ENCODE results near the gene THSD7B.

DNA sequence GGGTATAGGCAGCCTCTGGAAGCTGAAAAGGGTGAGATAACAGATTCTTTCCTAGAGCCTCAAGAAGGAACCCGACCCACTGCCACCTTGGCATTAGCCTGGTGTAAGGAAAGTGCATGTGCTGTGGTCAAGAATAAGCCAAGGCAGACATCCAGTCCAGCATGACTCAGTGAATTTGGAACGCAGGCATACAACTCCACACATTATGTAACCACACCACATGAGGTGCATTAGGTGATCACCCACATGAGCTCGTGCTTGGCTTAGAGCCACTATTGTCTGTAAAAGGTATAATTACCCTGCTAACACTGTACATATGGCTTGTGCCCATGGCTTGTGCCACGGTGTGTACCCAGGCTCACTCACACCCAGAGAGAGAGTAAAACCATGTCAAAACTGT lies 615.3 kb downstream of the THSD7B start:
- TF ChIP-seq, protein P1, sequence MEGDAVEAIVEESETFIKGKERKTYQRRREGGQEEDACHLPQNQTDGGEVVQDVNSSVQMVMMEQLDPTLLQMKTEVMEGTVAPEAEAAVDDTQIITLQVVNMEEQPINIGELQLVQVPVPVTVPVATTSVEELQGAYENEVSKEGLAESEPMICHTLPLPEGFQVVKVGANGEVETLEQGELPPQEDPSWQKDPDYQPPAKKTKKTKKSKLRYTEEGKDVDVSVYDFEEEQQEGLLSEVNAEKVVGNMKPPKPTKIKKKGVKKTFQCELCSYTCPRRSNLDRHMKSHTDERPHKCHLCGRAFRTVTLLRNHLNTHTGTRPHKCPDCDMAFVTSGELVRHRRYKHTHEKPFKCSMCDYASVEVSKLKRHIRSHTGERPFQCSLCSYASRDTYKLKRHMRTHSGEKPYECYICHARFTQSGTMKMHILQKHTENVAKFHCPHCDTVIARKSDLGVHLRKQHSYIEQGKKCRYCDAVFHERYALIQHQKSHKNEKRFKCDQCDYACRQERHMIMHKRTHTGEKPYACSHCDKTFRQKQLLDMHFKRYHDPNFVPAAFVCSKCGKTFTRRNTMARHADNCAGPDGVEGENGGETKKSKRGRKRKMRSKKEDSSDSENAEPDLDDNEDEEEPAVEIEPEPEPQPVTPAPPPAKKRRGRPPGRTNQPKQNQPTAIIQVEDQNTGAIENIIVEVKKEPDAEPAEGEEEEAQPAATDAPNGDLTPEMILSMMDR (conservative IDR thresholded peaks at IDR 0.05; ENCODE audit: low read depth in 2 of 2), result no peak
- TF ChIP-seq CREB1 (CRISPR knock-in tag; IDR thresholded peaks at IDR 0.05; ENCODE audit: low read depth), result no peak
- no peak for TF ChIP-seq STAT1 (IDR thresholded peaks at IDR 0.05; ENCODE audit: unreplicated experiment)
- no peak for TF ChIP-seq POLR2AphosphoS5 (IDR thresholded peaks at IDR 0.05; ENCODE audit: low read depth)
- TF ChIP-seq NANOG (IDR thresholded peaks at IDR 0.05; ENCODE audit: borderline replicate concordance), result no peak
- TF ChIP-seq, protein P2, sequence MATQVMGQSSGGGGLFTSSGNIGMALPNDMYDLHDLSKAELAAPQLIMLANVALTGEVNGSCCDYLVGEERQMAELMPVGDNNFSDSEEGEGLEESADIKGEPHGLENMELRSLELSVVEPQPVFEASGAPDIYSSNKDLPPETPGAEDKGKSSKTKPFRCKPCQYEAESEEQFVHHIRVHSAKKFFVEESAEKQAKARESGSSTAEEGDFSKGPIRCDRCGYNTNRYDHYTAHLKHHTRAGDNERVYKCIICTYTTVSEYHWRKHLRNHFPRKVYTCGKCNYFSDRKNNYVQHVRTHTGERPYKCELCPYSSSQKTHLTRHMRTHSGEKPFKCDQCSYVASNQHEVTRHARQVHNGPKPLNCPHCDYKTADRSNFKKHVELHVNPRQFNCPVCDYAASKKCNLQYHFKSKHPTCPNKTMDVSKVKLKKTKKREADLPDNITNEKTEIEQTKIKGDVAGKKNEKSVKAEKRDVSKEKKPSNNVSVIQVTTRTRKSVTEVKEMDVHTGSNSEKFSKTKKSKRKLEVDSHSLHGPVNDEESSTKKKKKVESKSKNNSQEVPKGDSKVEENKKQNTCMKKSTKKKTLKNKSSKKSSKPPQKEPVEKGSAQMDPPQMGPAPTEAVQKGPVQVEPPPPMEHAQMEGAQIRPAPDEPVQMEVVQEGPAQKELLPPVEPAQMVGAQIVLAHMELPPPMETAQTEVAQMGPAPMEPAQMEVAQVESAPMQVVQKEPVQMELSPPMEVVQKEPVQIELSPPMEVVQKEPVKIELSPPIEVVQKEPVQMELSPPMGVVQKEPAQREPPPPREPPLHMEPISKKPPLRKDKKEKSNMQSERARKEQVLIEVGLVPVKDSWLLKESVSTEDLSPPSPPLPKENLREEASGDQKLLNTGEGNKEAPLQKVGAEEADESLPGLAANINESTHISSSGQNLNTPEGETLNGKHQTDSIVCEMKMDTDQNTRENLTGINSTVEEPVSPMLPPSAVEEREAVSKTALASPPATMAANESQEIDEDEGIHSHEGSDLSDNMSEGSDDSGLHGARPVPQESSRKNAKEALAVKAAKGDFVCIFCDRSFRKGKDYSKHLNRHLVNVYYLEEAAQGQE (IDR thresholded peaks at IDR 0.05; ENCODE audit: unreplicated experiment), result no peak
- TF ChIP-seq, protein P3, sequence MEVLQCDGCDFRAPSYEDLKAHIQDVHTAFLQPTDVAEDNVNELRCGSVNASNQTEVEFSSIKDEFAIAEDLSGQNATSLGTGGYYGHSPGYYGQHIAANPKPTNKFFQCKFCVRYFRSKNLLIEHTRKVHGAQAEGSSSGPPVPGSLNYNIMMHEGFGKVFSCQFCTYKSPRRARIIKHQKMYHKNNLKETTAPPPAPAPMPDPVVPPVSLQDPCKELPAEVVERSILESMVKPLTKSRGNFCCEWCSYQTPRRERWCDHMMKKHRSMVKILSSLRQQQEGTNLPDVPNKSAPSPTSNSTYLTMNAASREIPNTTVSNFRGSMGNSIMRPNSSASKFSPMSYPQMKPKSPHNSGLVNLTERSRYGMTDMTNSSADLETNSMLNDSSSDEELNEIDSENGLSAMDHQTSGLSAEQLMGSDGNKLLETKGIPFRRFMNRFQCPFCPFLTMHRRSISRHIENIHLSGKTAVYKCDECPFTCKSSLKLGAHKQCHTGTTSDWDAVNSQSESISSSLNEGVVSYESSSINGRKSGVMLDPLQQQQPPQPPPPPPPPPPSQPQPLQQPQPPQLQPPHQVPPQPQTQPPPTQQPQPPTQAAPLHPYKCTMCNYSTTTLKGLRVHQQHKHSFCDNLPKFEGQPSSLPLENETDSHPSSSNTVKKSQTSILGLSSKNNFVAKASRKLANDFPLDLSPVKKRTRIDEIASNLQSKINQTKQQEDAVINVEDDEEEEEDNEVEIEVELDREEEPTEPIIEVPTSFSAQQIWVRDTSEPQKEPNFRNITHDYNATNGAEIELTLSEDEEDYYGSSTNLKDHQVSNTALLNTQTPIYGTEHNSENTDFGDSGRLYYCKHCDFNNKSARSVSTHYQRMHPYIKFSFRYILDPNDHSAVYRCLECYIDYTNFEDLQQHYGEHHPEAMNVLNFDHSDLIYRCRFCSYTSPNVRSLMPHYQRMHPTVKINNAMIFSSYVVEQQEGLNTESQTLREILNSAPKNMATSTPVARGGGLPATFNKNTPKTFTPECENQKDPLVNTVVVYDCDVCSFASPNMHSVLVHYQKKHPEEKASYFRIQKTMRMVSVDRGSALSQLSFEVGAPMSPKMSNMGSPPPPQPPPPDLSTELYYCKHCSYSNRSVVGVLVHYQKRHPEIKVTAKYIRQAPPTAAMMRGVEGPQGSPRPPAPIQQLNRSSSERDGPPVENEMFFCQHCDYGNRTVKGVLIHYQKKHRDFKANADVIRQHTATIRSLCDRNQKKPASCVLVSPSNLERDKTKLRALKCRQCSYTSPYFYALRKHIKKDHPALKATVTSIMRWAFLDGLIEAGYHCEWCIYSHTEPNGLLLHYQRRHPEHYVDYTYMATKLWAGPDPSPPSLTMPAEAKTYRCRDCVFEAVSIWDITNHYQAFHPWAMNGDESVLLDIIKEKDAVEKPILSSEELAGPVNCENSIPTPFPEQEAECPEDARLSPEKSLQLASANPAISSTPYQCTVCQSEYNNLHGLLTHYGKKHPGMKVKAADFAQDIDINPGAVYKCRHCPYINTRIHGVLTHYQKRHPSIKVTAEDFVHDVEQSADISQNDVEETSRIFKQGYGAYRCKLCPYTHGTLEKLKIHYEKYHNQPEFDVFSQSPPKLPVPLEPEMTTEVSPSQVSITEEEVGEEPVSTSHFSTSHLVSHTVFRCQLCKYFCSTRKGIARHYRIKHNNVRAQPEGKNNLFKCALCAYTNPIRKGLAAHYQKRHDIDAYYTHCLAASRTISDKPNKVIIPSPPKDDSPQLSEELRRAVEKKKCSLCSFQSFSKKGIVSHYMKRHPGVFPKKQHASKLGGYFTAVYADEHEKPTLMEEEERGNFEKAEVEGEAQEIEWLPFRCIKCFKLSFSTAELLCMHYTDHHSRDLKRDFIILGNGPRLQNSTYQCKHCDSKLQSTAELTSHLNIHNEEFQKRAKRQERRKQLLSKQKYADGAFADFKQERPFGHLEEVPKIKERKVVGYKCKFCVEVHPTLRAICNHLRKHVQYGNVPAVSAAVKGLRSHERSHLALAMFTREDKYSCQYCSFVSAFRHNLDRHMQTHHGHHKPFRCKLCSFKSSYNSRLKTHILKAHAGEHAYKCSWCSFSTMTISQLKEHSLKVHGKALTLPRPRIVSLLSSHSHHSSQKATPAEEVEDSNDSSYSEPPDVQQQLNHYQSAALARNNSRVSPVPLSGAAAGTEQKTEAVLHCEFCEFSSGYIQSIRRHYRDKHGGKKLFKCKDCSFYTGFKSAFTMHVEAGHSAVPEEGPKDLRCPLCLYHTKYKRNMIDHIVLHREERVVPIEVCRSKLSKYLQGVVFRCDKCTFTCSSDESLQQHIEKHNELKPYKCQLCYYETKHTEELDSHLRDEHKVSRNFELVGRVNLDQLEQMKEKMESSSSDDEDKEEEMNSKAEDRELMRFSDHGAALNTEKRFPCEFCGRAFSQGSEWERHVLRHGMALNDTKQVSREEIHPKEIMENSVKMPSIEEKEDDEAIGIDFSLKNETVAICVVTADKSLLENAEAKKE (CRISPR knock-in tag; IDR thresholded peaks at IDR 0.05), result no peak
- TF ChIP-seq EZH2phosphoT487 (IDR thresholded peaks at IDR 0.05; ENCODE audit: unreplicated experiment), result no peak
- TF ChIP-seq EZH2 (IDR thresholded peaks at IDR 0.05; ENCODE audit: low read depth, unreplicated experiment), result no peak
- no peak for TF ChIP-seq JUNB (IDR thresholded peaks at IDR 0.05; ENCODE audit: unreplicated experiment)
- TF ChIP-seq ZNF114 (CRISPR knock-in tag; IDR thresholded peaks at IDR 0.05), result no peak
